IMR-90 (cell line): ENCODE measurements around the gene FOXO1. TPM values are rescaled to one million over a fixed set of nuclear protein-coding genes. Genes with fewer than 3 reads are reported as not detected.

Experiments
- ATAC-seq: fragments of 200-7000 bp; cut with Tn5 transposase; 2 replicates; pipeline ENCODE4 v1.9.1; 2020; ENCODE audit warnings: low read depth, mild to moderate bottlenecking, moderate library complexity
- BruUV-seq: library from RNA; stranded (reverse); fragments of 400-500 nt; replicated peaks from 2 replicates; lab custom pipeline; 2021; lab: Mats Ljungman, UMichigan
- CTCF ChIA-PET: fragments of 300-600 bp; formaldehyde crosslinking; extraction: SDS; loops from one replicate; lab custom pipeline; 2021; ENCODE audit warnings: antibody characterized with exemption; lab: Yijun Ruan, JAX
- POLR2A ChIA-PET: fragments of 300-600 bp; sonication (Branson Sonifier 250); formaldehyde crosslinking; loops from one replicate; lab custom pipeline; 2022; ENCODE audit warnings: antibody characterized with exemption; ENCODE audit not compliant: unreplicated experiment; lab: Charles Lee
- DNase-seq: peaks from one replicate; pipeline ENCODE4 v3.0.0; 2013
- H2AFZ ChIP-seq: replicated peaks from 2 replicates; pipeline ENCODE3; 2013; ENCODE audit warnings: low read length, mild to moderate bottlenecking; ENCODE audit not compliant: poor library complexity
- H2AK5ac ChIP-seq: 2 replicates; pipeline ENCODE4 v1.6.1; 2013; ENCODE audit warnings: low read depth, low read length, inconsistent platforms
- H2AK9ac ChIP-seq: replicated peaks from 2 replicates; pipeline ENCODE3; 2013; ENCODE audit warnings: mild to moderate bottlenecking, low read depth, low read length, moderate library complexity; ENCODE audit not compliant: poor library complexity
- H2BK120ac ChIP-seq: 2 replicates; pipeline ENCODE4 v1.6.1; 2013; ENCODE audit warnings: low read depth, low read length, inconsistent platforms
- H2BK15ac ChIP-seq: 3 replicates; pipeline ENCODE4 v1.6.1; 2013; ENCODE audit warnings: low read depth, low read length, inconsistent platforms
- H2BK20ac ChIP-seq: 2 replicates; pipeline ENCODE4 v1.6.1; 2013; ENCODE audit warnings: low read depth, mild to moderate bottlenecking, inconsistent platforms, low read length, moderate library complexity
- H2BK5ac ChIP-seq: 2 replicates; pipeline ENCODE4 v1.6.1; 2013; ENCODE audit warnings: mild to moderate bottlenecking, low read depth, low read length, inconsistent platforms; ENCODE audit not compliant: poor library complexity, severe bottlenecking
- H3K14ac ChIP-seq: replicated peaks from 2 replicates; pipeline ENCODE4 v1.6.1; 2013; ENCODE audit warnings: low read depth, low read length, inconsistent platforms
- H3K18ac ChIP-seq: 2 replicates; pipeline ENCODE4 v1.6.1; 2013; ENCODE audit warnings: low read depth, low read length, control low read depth
- H3K23ac ChIP-seq: 2 replicates; pipeline ENCODE4 v1.6.1; 2013; ENCODE audit warnings: low read depth, low read length, inconsistent platforms
- H3K27ac ChIP-seq: 2 replicates; pipeline ENCODE4 v1.5.1; 2013; ENCODE audit warnings: mild to moderate bottlenecking, control low read depth, low read length; ENCODE audit not compliant: insufficient read depth
- H3K27me3 ChIP-seq: 2 replicates; pipeline ENCODE4 v1.6.1; 2013; ENCODE audit warnings: low read length; ENCODE audit not compliant: control insufficient read depth, insufficient read depth
- H3K36me3 ChIP-seq: 2 replicates; pipeline ENCODE4 v1.6.1; 2013; ENCODE audit warnings: low read length, mixed read lengths; ENCODE audit not compliant: control insufficient read depth, insufficient read depth
- H3K4ac ChIP-seq: 2 replicates; pipeline ENCODE4 v1.6.1; 2013; ENCODE audit warnings: low read depth, low read length, inconsistent platforms
- H3K4me1 ChIP-seq: 2 replicates; pipeline ENCODE4 v1.6.1; 2013; ENCODE audit warnings: low read length, mixed read lengths; ENCODE audit not compliant: control insufficient read depth, insufficient read depth
- H3K4me2 ChIP-seq: 2 replicates; pipeline ENCODE4 v1.6.1; 2013; ENCODE audit warnings: low read depth, mild to moderate bottlenecking, control low read depth, low read length, moderate library complexity
- H3K4me3 ChIP-seq: 2 replicates; pipeline ENCODE4 v1.5.1; 2013; ENCODE audit warnings: low read depth, mild to moderate bottlenecking, control low read depth, low read length, moderate library complexity; ENCODE audit not compliant: insufficient read depth
- H3K56ac ChIP-seq: 2 replicates; pipeline ENCODE4 v1.6.1; 2013; ENCODE audit warnings: low read length, inconsistent platforms; ENCODE audit not compliant: insufficient read depth; ENCODE audit errors: extremely low read depth
- H3K79me1 ChIP-seq, 2 experiments: 2 replicates each; pipeline ENCODE4 v1.6.1; 2013; ENCODE audit warnings: low read length in 2 of 2, inconsistent platforms in 1 of 2, low read depth in 1 of 2
- H3K9ac ChIP-seq: 2 replicates; pipeline ENCODE4 v1.6.1; 2013; ENCODE audit warnings: low read depth, low read length, control low read depth
- H3K9me1 ChIP-seq: 2 replicates; pipeline ENCODE4 v1.6.1; 2013; ENCODE audit warnings: low read length, inconsistent platforms; ENCODE audit not compliant: insufficient read depth
- H3K9me3 ChIP-seq: 2 replicates; pipeline ENCODE4 v1.6.1; 2013; ENCODE audit warnings: low read length; ENCODE audit not compliant: control insufficient read depth, insufficient read depth
- H4K20me1 ChIP-seq: 2 replicates; pipeline ENCODE4 v1.6.1; 2013; ENCODE audit warnings: low read length, inconsistent platforms; ENCODE audit not compliant: insufficient read depth
- H4K5ac ChIP-seq: 2 replicates; pipeline ENCODE4 v1.6.1; 2013; ENCODE audit warnings: mild to moderate bottlenecking, low read depth, low read length, control low read depth
- H4K8ac ChIP-seq, 2 experiments: 2 replicates each; pipeline ENCODE4 v1.6.1; 2013; ENCODE audit warnings: low read depth in 2 of 2, low read length in 2 of 2, control low read depth in 1 of 2, inconsistent platforms in 1 of 2
- H4K91ac ChIP-seq: 2 replicates; pipeline ENCODE4 v1.6.1; 2013; ENCODE audit warnings: low read depth, low read length, inconsistent platforms; ENCODE audit not compliant: insufficient read depth
- CEBPB ChIP-seq: IDR thresholded peaks from 2 replicates; pipeline ENCODE4 v1.6.1; 2012; ENCODE audit warnings: low read depth, low read length, improper control_type of control experiment
- CHD1 ChIP-seq: IDR thresholded peaks from 2 replicates; pipeline ENCODE4 v1.6.1; 2012; ENCODE audit warnings: low read depth, low read length, improper control_type of control experiment
- FOS ChIP-seq: fragments of 150-350 bp; IDR thresholded peaks from 2 replicates; pipeline ENCODE4 v1.6.1; 2016; ENCODE audit warnings: low read depth, low read length
- POLR2A ChIP-seq: IDR thresholded peaks from 2 replicates; pipeline ENCODE4 v1.6.1; 2012; ENCODE audit warnings: mild to moderate bottlenecking, low read depth, low read length
- WGBS, 2 experiments: methylation state at CpG; one replicate each; pipeline versions ENCODE4 v1.1.5 to v1.1.7; 2013; ENCODE audit warnings: missing lambda C conversion rate in 2 of 2; ENCODE audit not compliant: insufficient read length in 1 of 2; ENCODE audit errors: extremely low coverage in 2 of 2; 5-methylcytosine and 5-hydroxymethylcytosine counted together
- dilution Hi-C: fragments of 300-500 bp; cut with HindIII; formaldehyde crosslinking; loops from one replicate; pipeline ENCODE4 v1.14.3; 2018; ENCODE audit warnings: low sequenced_read_pairs; ENCODE audit not compliant: unreplicated experiment
- in situ Hi-C: fragments of 300-500 bp; cut with MboI; formaldehyde crosslinking; loops from 3 replicates; pipeline ENCODE4 v1.14.3; 2019; ENCODE audit warnings: low sequenced_read_pairs, inconsistent platforms, mixed read lengths
- intact Hi-C: fragments of 100-400 bp; cut with micrococcal nuclease; formaldehyde crosslinking; loops from 2 replicates; pipeline ENCODE4 v1.10.0; 2022
- polyA plus RNA-seq, 3 experiments: library from polyadenylated mRNA; depleted of rRNA; stranded (reverse); fragments of >200 nt; gene quantifications; 2 replicates each; pipeline ENCODE4 v1.2.3, GENCODE V29; 2012; ENCODE audit warnings: low replicate concordance in 1 of 3
- total RNA-seq: library from RNA; depleted of rRNA; stranded (reverse); fragments of >200 nt; gene quantifications from 2 replicates; pipeline ENCODE4 v1.2.3, GENCODE V29; 2012

Gene FOXO1
- total and polyA plus RNA-seq, 2 of the 4 experiments (the other 2 are of a cell fraction), result 0.12 to 0.18 TPM

DNA sequence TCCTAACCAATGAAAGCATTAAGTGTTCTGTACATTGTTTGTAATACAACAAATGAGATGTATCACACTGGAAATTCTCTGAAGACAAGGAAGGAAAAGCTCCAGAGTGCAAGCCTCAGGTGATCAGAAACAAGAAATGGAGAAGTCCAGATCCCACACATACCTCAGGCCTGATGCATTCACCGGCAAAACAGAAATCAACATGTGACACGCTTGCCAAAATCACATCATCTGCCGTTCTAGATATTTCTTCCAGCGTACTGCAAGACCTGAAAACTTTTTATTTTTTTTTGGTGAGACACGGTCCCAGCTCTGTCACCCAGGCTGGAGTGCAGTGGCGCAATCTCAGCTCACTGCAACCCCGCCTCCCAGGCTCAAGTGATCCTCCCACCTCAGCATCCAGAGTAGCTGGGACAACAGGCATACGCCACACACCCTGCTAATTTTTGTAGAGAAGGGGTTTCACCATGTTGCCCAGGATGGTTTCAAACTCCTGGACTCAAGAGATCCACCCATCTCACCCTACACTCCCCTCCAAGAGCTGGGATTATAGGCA lies 48.6 kb downstream of the FOXO1 start:
- Histone ChIP-seq H3K23ac (no peak overlapping the region), H4K91ac (no peak overlapping the region), H3K4me2 (no peak overlapping the region), H2BK5ac (no peak overlapping the region), H2AK5ac (no peak overlapping the region), H4K20me1 (no peaks in the 10 kb centered on the region), H3K9me3 (no peaks in the 10 kb centered on the region), H3K36me3 (no peaks in the 10 kb centered on the region), H2BK20ac (no peak overlapping the region), H3K27ac (no peak overlapping the region), H3K14ac (no peak overlapping the region), H2AFZ (no peak overlapping the region), H3K56ac (no peak overlapping the region), H2AK9ac (no peak overlapping the region), H3K79me1 (no peaks in the 10 kb centered on the region), H3K4me3 (no peak overlapping the region), H4K8ac (no peak overlapping the region), H3K9me1 (no peaks in the 10 kb centered on the region), H3K4ac (no peak overlapping the region), H3K4me1 (no peaks in the 10 kb centered on the region), H4K5ac (no peak overlapping the region), H3K27me3 (no peaks in the 10 kb centered on the region; the same call in 1 of the 2 replicates), H3K9ac (no peak overlapping the region), H3K18ac (no peak overlapping the region), H2BK15ac (no peak overlapping the region), H2BK120ac (no peak overlapping the region)
- in situ Hi-C loops (no loop called here), intact Hi-C loops (no loop called here), dilution Hi-C loops (no loop called here)
- TF ChIP-seq FOS (no peak), POLR2A (no peak), CHD1 (no peak), CEBPB (no peak)
- DNase-seq (no peak), ATAC-seq (no peak)
- WGBS, 2 experiments, result no CpG with 5 or more reads among the region's 8 CpGs
- ChIA-PET CTCF (no interaction called here), POLR2A (no interaction called here)
- no TSS peak for BruUV-seq
